Activated B cell treated with CpG ODN at 0.5 μM for 24 hours (primary cell): ENCODE measurements around the gene PI4K2A. TPM values are rescaled to one million over a fixed set of nuclear protein-coding genes. Genes with fewer than 3 reads are reported as not detected.

Experiments used
- ATAC-seq: fragments of 200-7000 bp; cut with Tn5 transposase; one replicate; pipeline ENCODE4 v1.10.0; 2021; ENCODE audit warnings: low read depth, mild to moderate bottlenecking, moderate library complexity
- CTCF ChIA-PET: fragments of 350-600 bp; sonication (Branson Sonifier 250); formaldehyde crosslinking; loops from one replicate; lab custom pipeline; 2021; ENCODE audit warnings: antibody characterized with exemption; lab: Charles Lee
- POLR2A ChIA-PET: fragments of 350-600 bp; sonication (Branson Sonifier 250); formaldehyde crosslinking; loops from one replicate; lab custom pipeline; 2021; ENCODE audit warnings: antibody characterized with exemption; lab: Charles Lee
- DNase-seq: peaks from one replicate; pipeline ENCODE4 v3.0.0; 2022
- H3K27ac Mint-ChIP-seq: one replicate; pipeline ENCODE4 v1.8.0; 2020; ENCODE audit warnings: mixed read lengths
- H3K27me3 Mint-ChIP-seq: one replicate; pipeline ENCODE4 v1.8.0; 2021; ENCODE audit warnings: mixed read lengths
- H3K36me3 Mint-ChIP-seq: one replicate; pipeline ENCODE4 v1.8.0; 2021; ENCODE audit warnings: low read depth, mixed read lengths
- H3K4me1 Mint-ChIP-seq: one replicate; pipeline ENCODE4 v1.8.0; 2021; ENCODE audit warnings: mixed read lengths
- H3K4me3 Mint-ChIP-seq: one replicate; pipeline ENCODE4 v1.8.0; 2020; ENCODE audit warnings: mild to moderate bottlenecking, mixed read lengths
- H3K9me3 Mint-ChIP-seq: one replicate; pipeline ENCODE4 v1.8.0; 2020; ENCODE audit warnings: mixed read lengths
- CTCF ChIP-seq: fragments of 200-600 bp; IDR thresholded peaks from one replicate; pipeline ENCODE4 v1.8.0; 2022; ENCODE audit warnings: antibody characterized with exemption, mild to moderate bottlenecking
- intact Hi-C: fragments of 100-400 bp; cut with micrococcal nuclease; formaldehyde crosslinking; loops from one replicate; pipeline ENCODE4 v1.15.1; 2024
- total RNA-seq: library from RNA; stranded (reverse); gene quantifications from 2 replicates; pipeline ENCODE4 v1.2.3, GENCODE V29; 2022

Gene PI4K2A
- total RNA-seq, 1 donor from 2014 or later = 15.0 TPM

GRCh38 chr10:97721871-97722780, 81.7 kb downstream of the PI4K2A start:
- ATAC-seq (no peak), DNase-seq (no peak)
- ChIA-PET POLR2A (no interaction called here), CTCF (no interaction called here)
- Mint-ChIP-seq H3K9me3 (no peaks in the 10 kb centered on the region), H3K36me3 (no peaks in the 10 kb centered on the region), H3K27me3 (peaks cover 7% of the 10 kb centered on the region), H3K27ac (no peak overlapping the region), H3K4me1 (no peaks in the 10 kb centered on the region), H3K4me3 (no peak overlapping the region)
- TF ChIP-seq CTCF = no peak
- intact Hi-C loops = no loop called here

- Mint-ChIP-seq H3K27me3 (peaks cover 7% of the 10 kb centered on the region), H3K4me3 (no peak overlapping the region), H3K4me1 (no peaks in the 10 kb centered on the region), H3K27ac (no peak overlapping the region), H3K36me3 (no peaks in the 10 kb centered on the region), H3K9me3 (no peaks in the 10 kb centered on the region)
- ChIA-PET POLR2A (no interaction called here), CTCF (interaction anchor here (0.7 kb wide), 1 partner anchor 14 kb away, joined by 3 read pairs; no protein-coding TSS in a partner anchor)
- DNase-seq = no peak
- intact Hi-C loops = no loop called here
- no peak for TF ChIP-seq CTCF
- no peak for ATAC-seq
Observed at GRCh38 chr10:97723001-97723400, 82.5 kb downstream of the PI4K2A start.

DNA sequence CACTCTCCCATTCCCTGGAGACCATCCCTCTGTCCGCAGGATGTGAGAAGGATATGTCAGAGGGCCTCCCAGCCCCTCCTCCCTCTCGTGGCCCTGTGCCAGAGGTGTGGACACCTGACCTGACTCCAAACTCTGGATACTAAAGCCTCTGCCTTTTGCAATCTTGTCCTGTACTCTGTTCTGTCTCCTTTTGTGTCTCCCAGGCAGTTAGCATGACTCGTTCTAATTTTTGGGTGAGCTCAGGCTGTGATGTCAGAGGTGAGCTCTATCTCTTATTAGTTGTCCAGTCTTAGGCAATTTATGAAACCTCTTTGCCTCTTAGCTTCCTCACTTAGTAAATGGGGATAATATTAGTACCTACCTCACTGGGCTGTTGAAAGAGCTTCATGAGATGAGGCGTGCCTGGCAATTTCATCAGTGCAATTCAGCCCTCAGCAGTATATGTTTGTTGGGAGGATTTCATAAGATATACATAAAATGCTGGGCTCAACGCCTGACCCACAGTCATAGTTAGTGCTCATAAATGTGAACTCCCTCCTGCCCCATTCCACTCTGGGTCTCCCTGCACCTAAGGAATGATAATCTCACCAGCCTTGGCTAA, 84.0 kb downstream of the PI4K2A start:
- intact Hi-C loops = no loop called here
- ChIA-PET CTCF (interaction anchor here (0.8 to 1.0 kb wide), 2 partner anchors 15 to 37 kb away, joined by 3 read pairs; partner anchors contain the start of gene AVPI1), POLR2A (interaction anchor here (0.6 to 0.7 kb wide), 4 partner anchors 12 to 1681 kb away, joined by 3 to 4 read pairs (median 4); partner anchors contain the start of gene CCNJ)
- Mint-ChIP-seq H3K4me1 (no peaks in the 10 kb centered on the region), H3K27ac (no peak overlapping the region), H3K27me3 (peaks cover 12% of the 10 kb centered on the region), H3K9me3 (no peaks in the 10 kb centered on the region), H3K4me3 (no peak overlapping the region), H3K36me3 (no peaks in the 10 kb centered on the region)
- ATAC-seq (no peak), DNase-seq (no peak)
- TF ChIP-seq CTCF = no peak

Other genes with a start within 250 kb of the PI4K2A start
- gene RRP12, start 239.3 kb upstream of the PI4K2A start, total RNA-seq = 61.8 and 62.6 TPM in 2 replicates
- gene PGAM1, start 214.5 kb upstream of the PI4K2A start, total RNA-seq = 162 and 166 TPM in 2 replicates
- gene EXOSC1, start 194.7 kb upstream of the PI4K2A start, total RNA-seq = 47.4 and 53.8 TPM in 2 replicates
- 39.0 and 40.6 TPM in 2 replicates for gene ZDHHC16, start 194.5 kb upstream of the PI4K2A start, total RNA-seq
- 83.0 and 89.2 TPM in 2 replicates for gene MMS19, start 142.2 kb upstream of the PI4K2A start, total RNA-seq
- 0.91 and 1.0 TPM in 2 replicates for gene UBTD1, start 141.7 kb upstream of the PI4K2A start, total RNA-seq
- gene ANKRD2, start 67.9 kb upstream of the PI4K2A start, total RNA-seq = not detected in 2 replicates
- gene HOGA1, start 56.3 kb upstream of the PI4K2A start, total RNA-seq = not detected in 2 replicates
- gene C10orf62, start 51.0 kb upstream of the PI4K2A start, total RNA-seq = not detected in 2 replicates
- 1.5 and 2.9 TPM in 2 replicates for gene MORN4, start 7.2 kb upstream of the PI4K2A start, total RNA-seq
- 0.51 and 1.2 TPM in 2 replicates for gene AVPI1, start 46.6 kb downstream of the PI4K2A start, total RNA-seq
- gene MARVELD1, start 73.1 kb downstream of the PI4K2A start, total RNA-seq = 0.24 and 0.31 TPM in 2 replicates
- gene ZFYVE27, start 96.5 kb downstream of the PI4K2A start, total RNA-seq = 45.3 and 65.7 TPM in 2 replicates
- gene SFRP5, start 131.3 kb downstream of the PI4K2A start, total RNA-seq = not detected in 2 replicates
- 0.04 TPM in 1 of 2 replicates, not detected in the other for gene GOLGA7B, start 209.2 kb downstream of the PI4K2A start, total RNA-seq